ENCODE results near the gene ZNF521.

Gene ZNF521

GRCh38 chr18:25192065-25192464, 159.9 kb downstream of the ZNF521 start:
- no peak for TF ChIP-seq CTCF (IDR thresholded peaks at IDR 0.05)

- TF ChIP-seq CTCF (IDR thresholded peaks at IDR 0.05) = no peak
Observed at GRCh38 chr18:25190472-25190871, 161.5 kb downstream of the ZNF521 start.

GRCh38 chr18:25189391-25190185, 162.4 kb downstream of the ZNF521 start:
- TF ChIP-seq CTCF (IDR thresholded peaks at IDR 0.05) = no peak

- TF ChIP-seq CTCF (IDR thresholded peaks at IDR 0.05) = no peak
Observed at GRCh38 chr18:25187521-25188192, 164.3 kb downstream of the ZNF521 start.

GRCh38 chr18:25186871-25187270, 165.1 kb downstream of the ZNF521 start:
- TF ChIP-seq CTCF (IDR thresholded peaks at IDR 0.05) = no peak

GRCh38 chr18:25181993-25182392, 170.0 kb downstream of the ZNF521 start:
- no peak for TF ChIP-seq CTCF (IDR thresholded peaks at IDR 0.05)

- TF ChIP-seq CTCF (IDR thresholded peaks at IDR 0.05) = no peak
Observed at GRCh38 chr18:25181581-25181980, 170.4 kb downstream of the ZNF521 start.
